SW 1271 (cell line): Measurements from ENCODE around the gene MPZL1.

Experiments
- DNase-seq, 2 experiments: peaks; one replicate each; lab custom pipeline; 2025; lab: John Stamatoyannopoulos, UW

The MPZL1 gene

DNA sequence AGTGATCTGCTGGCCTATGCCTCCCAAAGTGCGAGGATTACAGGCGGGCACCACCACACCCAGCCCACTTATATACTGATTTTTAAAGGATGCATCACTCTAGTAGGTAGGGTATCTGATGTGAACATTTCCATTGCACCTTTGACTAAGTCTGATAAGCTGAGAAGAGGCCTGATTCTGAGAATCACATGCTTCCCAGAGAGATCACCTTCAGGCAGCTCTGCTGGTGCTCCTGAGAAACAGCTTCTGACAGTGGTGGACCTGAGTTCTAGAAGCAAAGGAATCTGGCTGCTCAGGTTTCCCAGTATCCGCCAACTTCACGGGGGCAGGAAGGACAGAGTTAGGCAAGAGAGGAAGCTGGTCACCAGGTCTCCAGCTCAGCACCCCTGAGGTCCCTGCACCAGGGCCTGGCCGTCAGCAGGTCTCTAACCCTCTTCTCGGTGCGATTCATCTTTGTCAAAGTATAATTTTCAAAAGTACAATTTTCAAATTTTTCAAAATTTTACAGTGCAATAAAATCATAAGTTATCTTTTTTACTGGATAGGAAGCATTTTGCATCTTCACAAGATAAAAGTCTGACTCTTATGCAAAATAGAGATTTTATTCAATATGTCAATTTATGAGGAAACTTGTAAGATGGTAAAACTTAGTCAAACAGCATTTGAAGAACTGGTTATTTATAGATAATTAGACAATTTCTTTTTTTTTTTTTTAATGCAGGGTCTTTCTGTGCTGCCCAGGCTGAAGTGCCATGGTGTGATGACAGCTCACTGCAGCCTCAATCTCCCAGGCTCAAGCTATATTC is 25.8 kb upstream of the MPZL1 start:
- DNase-seq, result no peak

DNA sequence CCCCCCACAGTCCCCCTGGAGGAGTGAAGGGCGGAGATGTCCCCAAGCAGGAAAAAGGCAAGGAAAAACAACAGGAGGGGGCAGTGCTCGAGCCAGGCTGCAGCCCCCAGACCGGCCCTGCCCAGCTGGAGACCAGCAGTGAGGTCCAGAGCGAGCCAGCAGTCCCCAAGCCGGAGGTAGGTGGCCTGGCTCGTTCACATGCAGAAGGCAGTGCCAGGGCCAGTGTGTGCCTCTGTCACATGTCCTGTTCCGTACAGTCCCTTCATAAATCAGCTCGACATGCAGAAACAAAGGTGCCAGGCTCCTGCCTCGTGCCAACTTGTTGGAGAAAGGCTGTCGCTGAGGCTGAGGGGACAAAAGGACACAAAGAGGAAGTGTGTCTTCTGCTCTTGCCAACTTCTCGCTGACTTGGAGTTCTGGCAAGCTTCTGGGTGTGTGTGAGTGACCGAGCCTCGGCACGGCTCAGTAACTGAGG is 24.1 kb upstream of the MPZL1 start:
- no peak for DNase-seq

DNA sequence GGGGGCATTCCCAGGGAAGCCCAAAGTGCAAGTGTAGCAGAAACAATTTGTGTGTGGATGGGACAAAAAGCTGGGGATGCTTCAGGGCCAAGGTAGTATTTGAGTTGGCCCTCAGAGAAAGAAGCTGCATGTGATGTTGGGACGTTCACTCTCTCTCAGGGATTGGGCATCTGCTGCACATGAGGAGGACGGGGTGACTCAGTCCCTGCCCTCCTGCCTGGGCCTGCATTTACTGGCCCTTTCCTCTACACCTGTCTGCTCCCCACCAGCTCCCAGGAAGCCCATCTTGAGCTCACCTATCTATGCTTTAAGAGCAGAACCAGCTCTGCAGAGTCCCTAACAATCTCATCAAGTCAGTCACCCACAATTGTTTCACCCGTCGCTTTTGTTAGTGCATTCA is 23.5 kb upstream of the MPZL1 start:
- DNase-seq, result no peak

DNA sequence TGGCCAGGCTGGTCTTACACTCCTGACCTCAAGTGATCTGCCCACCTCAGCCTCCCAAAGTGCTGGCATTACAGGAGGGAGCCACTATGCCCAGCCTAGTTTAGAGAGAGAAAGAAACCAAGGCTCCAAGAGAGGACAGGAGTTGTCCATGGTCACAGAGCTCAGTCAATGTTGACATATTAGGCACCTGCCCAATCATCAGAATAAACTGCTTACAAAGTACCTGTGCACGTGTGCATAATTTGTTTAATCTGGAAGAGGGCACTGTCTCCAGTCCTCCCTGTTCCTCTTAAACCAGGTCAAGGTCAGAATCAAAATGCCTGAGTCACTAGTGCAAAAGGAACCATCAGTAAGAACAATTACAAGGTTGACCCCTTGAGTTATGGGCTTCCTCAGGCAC is 20.3 kb upstream of the MPZL1 start:
- no peak for DNase-seq

DNA sequence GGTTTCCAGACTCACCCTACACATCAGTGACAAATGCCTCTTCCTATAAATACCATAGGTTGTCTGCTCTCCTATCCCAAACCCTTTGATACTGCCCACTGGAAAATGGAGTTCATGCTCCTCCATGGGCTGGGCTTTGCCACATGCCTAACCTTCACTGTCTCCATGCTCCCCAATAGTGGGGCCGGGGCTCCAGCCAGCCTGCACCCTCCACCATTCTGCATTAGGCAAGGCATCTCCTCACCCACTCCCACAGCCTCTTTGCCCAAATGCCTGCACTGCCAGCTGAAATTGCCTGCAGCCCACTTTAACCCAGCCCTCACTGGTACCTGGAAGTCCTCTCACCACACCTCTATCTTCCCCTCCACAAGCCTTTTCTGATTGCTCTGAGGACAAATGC is 18.2 kb upstream of the MPZL1 start:
- DNase-seq, result no peak

DNA sequence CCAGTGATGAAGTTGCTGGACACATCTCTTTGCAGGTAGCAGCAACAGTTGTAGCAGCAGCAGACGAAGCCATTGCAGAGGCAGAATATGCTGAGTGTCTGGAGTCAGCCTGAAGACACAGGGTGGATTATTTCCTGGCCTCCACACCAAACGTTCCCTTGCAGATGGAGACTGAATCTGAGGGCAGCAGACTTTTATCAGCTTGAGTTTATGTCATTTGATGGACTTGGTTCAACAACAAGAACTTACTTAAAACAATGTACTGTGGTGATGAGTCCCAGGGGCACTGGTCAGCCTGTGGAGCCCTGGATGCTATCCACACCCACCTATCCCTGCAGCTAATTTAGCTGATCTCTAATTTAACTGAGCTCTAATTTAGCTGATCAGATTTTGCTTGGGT is 17.1 kb upstream of the MPZL1 start:
- DNase-seq, result no peak

DNA sequence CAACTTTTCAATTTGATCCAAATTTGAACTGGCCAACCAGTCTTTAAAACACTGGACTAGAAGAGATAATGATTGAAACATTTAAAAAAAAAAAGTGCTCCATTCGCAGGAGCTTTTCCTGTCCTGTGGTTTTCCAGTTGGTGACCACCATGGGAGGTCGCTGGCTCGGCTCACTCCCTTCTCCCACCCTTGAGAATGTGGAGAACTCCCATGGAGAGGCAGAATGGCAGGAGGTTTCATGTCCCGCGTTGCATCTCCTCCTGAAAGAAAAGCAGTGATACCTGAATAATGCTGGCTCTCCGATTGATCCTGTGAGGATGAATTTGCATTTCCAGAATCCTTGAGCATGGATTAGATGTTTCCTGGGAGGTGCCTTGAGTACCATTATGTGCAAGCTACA is 16.5 kb upstream of the MPZL1 start:
- no peak for DNase-seq

DNA sequence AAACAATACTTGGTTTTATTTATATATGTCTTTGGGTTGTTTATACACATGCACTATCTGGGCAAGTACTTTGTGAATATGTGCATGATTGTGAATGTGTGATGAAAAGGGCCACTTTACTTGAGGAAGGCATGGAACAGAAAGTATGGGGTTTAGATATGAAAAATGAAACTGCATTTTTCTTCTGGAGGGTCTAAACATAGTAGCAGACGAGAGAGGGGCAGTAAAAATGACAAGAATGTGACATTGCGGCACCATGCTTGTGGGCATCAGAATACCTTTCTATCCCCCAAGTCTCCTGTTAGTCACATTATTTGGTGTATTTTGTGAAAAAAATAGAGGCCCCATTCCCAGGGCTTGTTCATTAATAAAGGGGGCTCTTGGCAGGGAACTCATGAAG is 15.4 kb upstream of the MPZL1 start:
- no peak for DNase-seq

DNA sequence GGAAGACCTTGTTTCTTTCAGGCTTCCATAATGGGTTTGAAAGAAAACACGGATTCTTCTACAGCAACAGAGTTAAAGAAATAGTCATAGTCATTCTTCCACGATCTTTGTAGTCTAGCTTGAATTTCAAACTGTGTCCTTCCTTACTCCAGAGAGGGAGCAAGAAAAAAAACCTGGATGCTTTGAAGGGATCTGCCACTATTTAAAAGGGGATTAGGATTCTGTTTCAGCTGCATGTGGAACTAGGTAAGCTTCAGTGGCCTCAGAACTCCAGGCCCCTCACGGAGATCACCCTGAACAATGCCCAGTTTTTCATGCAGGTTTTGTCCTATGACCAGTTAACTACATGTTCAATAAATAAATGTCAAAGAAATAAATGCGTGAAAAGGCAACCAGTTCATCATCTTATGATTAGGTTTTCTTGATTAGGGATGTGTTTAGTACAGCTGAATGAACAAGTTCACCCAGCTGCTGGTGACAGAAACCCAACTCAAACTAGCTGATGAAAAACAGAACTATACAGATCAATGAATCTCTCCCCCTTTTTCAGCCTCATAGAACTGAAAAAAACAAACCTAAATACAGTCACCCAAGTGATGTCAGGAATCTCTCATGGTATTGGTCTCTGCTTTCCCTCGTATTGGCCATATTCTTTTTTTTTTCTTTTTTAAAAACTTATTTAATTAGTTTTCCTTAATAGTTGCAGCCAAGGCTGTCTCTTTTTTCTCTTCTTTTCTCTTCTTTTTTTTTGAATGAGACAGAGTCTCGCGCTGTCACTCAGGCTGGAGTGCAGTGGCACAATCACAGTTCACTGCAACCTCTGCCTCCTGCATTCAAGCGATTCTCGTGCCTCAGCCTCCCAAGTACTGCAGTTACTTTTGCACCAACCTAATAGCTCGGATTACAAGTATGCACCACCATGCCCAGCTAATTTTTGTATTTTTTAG is 14.6 kb upstream of the MPZL1 start:
- DNase-seq, result no peak

DNA sequence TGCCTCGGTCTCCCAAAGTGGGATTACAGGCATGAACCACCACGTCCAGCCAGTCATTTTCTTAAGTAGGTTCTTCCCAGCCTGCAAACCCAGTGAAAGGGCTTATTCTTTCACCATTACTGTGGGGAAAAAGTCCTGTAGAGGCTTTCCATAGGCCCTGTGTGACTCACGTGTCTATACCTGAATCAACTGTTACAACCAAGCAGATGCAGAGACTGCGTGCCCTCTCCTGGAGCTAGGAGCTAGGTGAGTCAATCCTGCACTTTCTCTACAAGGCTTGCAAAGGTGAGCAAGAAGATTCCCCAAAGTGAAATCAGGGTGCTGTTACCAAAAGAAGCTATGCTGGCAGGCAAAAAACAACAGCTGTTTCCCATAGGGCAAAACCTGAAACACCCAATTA is 13.8 kb upstream of the MPZL1 start:
- DNase-seq, result no peak

DNA sequence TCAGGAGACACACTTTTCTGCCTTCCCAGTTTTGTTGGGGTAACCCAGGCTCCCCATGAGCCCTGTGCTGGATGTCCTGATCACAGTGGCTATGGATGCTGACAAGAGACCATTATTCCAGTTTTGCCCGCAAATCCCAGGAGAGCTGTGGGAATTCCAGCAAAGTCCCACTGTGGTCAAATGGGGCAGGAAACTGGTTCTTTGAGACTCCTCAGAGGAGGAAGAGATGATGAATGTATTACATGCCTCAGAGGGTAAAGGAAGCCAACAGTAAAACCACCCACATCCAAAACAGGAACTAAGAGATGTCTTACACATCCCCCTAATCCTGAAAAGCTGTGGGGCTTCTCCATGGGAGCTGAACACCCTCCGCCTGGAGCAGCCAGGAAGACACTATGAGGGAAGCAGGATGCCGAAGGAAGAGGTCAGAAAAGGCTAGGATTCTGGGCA is 12.8 kb upstream of the MPZL1 start:
- no peak for DNase-seq

DNA sequence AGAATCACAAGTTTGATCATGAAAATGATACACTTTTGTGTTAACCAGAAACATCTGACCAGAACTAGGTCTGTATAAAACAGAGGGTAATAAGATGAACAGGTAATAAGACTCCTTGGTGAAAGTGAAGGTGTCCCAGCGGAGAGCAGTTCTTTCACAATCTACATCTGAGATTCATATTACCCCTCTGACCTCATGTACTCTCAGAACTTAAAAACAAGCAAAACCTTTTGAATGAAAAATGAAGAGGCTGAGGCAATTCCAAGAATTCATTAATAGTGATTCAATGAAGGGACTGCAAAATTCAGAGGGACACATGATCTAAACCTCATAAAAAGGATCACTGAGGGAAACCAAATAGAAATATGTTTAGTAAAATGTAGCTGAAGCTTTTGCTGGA is 10.9 kb upstream of the MPZL1 start:
- DNase-seq, result no peak

DNA sequence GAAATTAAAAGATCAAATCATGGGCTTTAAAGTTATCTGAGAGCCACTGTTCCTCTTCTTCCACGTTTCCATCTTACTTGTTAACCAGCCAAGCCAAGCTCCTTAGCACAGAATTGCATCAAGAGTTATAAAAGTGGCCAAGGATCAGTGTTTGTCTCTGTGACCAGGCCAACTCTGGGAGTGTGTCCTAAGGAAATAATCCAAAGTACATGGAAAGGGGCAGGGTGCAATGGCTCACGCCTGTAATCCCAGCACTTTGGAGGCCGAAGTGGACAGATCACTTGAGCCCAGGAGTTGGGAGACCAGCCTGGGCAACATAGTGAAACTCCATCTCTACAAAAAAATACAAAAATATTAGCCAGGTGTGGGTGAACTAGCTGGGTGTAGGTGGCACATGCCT is 10.0 kb upstream of the MPZL1 start:
- no peak for DNase-seq

DNA sequence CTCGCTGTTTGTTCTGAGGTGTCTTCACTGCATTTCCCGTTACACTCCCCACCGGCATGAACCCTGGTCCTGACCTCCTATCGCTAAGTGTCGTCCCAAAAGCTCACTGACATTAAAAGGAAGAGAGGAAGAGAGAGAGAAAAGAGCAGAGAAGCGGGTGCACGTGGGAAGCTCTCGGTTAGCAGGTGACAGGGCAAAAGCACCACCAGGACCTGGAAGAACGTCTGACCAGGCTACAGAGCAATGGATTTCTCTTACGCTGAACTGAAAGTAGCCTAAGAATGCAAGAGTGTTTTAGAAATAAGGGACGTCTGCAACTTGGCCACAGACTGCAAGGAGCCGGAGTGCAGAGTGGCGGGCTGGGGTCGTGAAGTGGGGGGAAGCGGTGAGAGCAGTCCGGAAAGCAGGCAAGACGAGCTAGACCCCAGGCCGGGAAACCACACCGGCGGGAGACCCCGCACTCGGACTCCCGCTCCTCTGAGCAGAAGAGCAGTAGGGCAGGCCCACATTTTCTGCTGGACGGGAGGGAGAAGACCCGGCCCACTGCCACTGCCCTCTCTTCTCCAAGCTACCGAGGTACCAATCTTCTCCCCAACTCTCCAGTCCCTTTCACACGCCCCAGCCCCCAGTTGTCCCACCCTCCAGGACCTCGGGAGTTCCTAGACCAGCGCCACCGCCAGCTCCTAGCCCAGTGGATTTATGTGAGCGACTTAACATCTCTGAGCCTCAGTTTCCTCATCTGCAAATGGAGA is 8.3 kb upstream of the MPZL1 start:
- no peak for DNase-seq

DNA sequence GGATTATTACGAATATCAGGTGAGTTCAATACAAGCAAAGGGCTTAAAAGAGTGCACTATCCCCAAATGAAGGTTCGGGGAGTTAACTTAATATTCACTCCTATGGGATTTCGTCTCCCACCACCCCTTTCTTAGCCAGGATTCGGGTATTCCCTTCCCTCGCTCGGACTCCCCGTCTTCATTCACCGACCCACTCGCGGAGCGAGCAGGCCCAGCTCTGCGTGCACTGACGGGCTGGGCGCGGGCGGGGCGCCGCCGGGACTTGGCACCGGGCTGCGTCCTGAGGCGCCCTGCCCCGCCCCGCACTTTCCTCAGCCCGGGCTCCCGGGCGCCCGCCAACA is 7.7 kb upstream of the MPZL1 start:
- DNase-seq, result peak in 1 of 2 experiments; percentile 47

DNA sequence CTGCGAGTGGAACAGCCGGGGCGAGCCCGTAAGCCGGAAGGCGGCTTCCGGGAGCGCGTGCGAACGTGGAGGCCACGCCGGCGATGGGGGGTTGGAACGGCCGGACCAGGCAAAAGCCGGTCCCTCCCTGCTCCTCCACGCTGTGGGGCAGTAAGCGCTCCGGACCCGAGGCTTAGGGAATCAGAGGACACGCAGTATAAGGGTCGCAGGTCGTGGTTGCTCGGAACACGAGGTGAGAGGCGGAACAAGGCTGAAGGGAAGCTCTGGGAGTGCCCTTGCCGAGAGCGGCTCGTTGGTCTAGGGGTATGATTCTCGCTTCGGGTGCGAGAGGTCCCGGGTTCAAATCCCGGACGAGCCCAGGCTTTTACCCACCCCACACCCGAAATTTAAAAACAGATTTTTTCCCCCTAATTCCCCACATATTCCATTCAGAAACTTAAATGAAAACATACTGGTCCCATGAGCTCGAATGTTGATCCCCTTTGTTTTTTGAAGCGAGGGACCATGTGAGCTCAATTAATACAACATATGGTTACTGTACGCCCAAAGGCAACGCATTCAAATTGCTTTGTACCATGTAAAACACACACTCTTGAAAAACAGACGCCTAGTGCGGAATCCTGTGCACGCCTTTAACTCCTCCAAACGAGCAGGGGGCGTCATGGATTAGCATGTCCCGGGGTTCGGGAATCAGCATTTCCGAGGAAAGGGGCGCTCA is 7.2 kb upstream of the MPZL1 start:
- DNase-seq, result peak; percentile 57 to 80

DNA sequence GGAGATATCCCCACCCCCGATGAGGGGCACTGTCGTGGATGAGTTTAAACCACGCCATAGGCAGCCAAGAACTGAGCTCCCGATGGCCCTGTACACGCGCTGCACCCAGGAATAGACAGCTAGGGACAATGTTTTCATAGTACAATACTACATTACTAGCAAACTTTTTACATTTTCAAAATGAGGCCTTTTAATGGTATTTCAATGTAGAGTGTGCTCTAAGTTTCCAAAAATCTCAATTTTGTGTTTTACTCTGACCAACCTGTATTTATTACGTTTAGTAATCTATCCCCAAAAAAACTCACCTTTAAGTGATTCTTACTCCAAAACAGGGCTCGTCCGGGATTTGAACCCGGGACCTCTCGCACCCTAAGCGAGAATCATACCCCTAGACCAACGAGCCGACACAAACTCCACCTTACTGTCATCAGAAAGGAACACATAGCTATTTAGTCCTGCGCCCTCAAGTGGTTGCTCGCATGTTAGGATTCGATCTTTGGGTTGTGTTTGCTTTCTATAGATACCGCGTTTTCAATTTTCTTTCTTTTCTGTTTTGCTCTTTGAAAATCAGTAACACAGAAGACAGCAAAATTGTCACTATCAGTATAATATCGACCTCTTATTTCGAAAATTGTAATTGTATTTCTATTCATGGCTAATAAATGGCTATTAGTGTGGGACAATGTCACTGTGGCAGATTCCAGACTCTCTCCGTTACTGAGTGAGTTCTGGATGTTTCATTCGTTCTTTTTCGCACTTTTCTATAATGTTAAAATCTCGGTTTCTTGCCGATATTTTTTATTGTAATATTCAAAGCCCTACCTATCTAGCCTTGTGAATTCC is 6.4 kb upstream of the MPZL1 start:
- peak; percentile 38 to 80 for DNase-seq

DNA sequence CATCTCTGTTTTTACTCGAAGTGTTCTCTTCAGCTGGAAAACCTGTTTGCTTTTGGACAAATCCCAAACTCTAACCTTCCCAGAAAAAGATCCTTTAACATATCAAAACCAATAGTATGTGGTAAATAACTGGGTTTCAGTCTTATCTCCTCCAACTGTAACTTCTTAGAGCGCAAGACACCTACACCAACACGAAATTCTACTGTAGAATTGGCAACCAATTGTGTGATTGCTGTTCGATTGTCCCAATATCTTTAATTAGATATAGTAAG is 5.8 kb upstream of the MPZL1 start:
- DNase-seq, result peak in 1 of 2 experiments; percentile 25

DNA sequence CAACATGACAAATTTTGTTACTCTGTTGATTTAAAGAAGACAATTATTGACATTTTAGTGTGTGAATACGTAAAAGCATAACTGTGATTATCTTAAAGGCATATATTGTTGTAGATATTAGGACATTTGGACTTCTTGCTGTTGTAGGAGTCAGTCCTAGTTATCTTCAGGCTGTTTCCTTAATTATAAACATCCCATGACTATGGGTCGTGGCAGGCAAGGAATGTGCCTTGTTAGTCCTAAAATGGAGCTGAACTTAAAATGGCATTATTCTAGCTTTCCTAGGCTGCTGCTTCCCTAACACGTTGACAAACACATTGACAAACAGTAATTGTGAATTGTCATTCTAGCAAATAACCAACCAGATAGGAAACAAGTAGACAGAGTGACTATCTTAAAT is 4.4 kb upstream of the MPZL1 start:
- DNase-seq, result no peak

DNA sequence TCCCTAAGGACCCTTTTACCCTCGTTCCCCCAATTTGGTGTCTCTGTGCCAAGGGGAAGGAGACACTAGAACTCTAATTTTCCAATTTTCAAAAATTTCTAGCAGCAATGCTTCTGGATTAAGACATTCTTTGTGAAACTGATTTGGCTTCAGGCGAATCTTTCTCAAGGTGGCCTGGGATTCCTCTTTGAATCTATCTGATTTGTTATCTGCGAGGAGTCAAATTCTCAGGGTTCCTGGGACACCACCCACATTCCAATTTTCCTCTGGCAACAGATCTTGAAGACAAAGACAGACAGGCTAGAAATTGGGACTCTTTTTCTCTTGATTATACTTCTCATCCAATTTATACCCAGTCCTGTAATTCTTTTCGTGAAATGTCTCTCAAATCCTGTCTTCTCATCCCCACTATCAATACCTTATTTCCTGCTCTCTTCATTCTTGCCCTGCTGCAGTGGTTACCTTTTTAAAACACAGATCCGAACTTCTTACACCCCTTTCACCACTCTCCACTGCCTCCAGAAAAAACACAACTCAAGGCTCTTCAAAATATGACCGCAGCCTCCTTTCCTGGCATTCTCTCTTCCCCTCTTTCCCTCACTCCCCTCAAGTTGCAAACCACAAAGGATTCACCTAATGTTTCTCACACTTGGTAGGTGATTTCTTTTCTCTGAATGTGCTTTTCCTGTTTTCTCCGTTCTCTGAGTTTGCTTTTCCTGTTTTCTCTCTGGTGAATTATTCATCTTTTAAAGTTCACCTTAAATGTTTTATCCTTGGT is 2.7 kb upstream of the MPZL1 start:
- DNase-seq, result no peak
